HG03460 (cell line): ENCODE data around the gene NR1I2.

Experiments
- ATAC-seq: cut with Tn5 transposase; IDR thresholded peaks from one replicate; pipeline ENCODE4 v1.9.1; 2021; ENCODE audit not compliant: unreplicated experiment

The NR1I2 gene

DNA sequence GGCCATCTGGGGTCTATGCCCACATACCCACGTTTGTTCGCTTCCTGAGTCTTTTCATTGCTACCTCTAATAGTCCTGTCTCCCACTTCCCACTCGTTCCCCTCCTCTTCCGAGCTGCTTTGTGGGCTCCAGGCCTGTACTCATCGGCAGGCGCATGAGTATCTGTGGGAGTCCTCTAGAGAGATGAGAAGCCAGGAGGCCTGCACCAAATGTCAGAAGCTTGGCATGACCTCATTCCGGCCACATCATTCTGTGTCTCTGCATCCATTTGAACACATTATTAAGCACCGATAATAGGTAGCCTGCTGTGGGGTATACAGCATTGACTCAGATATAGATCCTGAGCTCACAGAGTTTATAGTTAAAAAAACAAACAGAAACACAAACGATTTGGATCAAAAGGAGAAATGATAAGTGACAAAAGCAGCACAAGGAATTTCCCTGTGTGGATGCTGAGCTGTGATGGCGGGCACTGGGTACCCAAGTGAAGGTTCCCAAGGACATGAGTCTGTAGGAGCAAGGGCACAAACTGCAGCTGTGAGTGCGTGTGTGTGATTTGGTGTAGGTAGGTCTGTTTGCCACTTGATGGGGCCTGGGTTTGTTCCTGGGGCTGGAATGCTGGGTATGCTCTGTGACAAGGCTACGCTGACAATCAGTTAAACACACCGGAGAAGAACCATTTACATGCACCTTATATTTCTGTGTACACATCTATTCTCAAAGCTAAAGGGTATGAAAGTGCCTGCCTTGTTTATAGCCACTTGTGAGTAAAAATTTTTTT lies 35.9 kb downstream of the NR1I2 start:
- ATAC-seq: no peak

DNA sequence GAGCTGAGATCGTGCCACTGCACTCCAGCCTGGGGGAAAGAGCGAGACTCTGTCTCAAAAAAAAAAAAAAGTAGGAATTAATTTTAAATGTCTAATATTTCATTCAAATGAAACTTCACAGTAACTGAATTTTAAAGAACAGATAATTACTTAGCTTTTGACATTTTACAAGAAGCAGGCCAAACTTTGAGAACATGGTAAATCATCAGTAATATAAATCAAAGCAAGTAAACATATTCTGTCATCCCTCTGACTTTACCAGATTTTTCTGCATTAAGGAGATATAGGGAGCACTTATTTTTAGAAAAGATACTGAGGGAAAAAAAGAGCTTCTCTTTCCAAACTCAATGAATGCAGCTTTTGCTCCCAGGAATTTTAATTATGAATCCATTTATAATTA lies 37.0 kb downstream of the NR1I2 start:
- no peak for ATAC-seq

DNA sequence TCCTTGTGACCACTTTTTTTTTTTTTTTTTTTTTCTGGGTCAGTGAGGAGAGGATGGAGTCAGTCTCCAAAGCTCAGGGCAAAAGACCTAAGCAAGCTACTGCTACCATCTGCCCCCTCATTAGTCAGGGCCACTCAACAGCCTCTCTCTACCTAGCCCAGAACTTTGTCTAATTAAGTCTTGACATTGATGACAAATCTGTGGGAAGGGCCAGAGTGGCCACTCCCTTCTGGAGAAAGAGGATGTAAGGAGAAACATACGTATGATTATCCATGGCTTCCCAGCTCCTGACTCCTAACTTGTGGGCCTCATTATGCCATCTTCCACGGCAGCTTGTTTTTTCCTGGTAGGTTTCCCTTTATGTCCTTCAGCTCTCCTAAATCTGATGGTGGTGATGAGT lies 37.9 kb downstream of the NR1I2 start:
- no peak for ATAC-seq

DNA sequence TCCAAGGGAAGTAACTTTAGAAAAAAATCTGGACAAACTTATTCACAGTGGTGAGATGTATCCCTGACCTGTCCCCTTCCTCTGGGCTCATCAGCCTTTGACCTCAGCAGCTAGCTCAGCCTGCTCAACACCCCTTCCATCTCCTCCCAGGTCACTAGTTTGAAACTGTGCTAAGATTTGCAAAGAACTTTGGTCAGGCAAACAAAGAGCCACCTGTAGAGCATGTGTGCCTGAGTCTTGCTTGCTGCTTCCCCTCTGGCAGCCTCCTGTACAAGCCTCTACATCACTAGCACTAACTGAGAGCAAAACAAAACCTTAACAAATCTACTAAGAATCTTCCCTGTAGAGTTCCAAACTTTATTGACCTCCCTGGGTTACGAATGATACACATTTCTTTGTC lies 43.9 kb downstream of the NR1I2 start:
- ATAC-seq: no peak

DNA sequence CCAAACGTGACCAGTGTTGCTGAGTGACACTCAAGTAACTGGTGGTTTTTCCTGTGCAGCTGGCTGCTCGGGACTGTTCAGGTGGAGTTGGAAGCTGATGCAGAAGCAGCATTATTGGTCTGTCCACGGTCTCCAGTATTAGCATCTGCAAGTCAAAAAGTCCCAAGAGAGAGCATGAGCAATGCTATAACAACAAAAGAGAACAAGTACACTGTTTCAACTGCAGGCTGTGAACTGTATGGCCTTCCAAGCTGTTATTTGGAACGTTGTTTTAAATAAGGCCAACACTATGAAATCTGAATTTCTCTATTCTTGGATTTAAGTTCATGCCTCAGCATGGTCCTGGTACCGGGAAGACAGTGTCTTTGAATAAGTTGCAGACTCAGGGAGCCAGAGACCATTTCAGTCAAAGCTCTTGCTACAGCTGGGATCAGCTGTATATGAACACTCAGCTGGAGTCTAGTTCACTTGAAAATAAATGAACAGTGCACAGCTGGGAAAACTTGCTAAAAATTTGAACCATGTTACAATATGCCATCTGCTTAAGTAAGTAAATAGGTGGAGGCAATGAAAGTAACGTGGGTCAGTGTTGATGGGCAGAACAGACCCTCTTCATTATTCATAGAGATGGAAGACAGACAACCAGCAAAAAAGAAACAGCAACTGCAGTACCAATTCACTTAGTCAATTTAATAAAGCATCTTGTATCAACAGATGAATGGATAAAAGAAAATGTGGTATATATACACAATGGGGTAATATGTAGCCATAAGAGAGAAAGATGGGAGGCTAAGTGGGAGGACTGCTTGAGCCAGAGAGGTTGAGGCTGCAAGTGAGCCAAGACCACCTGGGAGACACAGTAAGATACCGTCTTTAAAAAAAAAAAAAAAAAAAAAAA lies 45.1 kb downstream of the NR1I2 start:
- no peak for ATAC-seq

DNA sequence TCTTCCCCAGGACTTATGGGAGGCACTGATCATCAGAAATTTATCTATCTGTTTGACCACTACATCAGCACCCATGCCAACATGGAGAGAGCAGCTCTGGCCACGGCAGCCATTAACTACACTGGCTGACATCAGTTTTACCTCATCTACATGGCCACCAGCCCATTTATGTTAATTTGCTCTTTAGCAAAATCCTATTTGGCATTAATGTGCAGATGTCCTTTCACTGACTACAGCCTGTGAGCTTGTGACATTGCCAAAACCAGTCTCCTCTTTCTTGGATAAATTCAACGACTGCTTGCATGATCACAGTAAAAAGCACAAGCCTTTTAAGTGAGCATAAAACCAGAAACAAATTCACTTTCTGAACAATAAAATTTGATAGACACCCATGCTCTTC lies 47.5 kb downstream of the NR1I2 start:
- no peak for ATAC-seq

DNA sequence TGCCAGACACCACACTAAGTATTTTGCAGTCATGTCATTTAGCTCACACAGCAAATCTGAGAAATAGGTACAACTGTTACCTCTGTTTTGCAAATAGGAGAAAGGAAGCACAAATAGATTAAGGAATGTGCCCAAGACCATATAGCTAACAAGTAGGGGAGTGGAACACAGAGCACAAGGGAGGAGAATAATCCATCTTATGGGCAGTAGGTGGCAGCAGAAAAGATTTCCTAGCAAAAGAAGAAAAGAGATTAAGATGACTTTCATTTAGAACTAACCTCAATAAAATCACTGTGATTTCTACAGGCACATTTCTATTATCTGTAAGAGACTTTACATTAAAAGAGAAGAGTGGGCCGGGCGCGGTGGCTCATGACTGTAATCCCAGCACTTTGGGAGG lies 49.1 kb downstream of the NR1I2 start:
- no peak for ATAC-seq

DNA sequence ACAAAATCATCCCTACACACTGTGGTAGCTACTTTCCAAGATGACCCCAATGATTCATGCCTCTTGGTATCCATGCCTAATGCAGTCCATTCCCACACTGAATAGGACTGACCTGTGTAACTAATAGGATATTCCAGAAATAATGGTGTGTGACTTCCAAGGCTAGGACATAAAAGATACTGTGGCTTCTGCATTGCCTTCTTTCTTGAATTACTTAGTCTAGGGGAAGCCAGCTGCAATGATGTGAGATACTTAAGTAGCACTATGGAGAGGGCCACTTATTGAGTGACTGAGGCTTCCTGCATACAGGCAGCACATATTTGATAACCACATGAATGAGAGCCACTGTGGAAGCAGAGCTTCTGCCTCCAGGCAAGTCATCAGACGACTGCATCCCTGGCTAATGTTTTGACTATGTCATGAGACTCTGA lies 50.1 kb downstream of the NR1I2 start:
- no peak for ATAC-seq

DNA sequence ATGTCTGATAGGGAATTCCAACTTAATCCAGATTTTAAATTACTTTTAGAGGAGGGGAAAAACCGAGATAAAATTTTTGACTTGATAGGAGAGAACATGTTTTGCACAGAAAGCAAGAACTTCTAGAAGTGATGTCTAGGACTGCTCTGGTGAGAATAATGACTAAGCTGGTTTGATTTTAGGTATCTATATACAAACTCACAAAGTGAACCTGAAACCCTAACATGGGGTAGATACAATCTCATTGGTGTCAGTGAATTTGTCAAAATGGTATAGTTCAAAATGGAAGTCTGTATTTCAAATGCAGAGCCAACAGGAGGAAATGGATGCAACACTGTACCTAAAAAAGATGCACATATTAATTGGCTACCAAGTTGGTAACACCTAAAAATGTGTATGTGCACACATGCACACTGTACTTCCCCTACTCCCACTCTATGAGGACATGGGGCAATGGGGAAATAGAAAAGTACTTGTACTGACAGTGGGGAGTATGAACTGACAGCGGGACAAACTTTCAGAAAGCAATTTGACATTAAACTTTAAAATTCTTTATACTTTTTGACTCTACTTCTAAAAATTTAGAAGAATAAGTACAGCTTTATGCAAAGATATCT lies 53.0 kb downstream of the NR1I2 start:
- ATAC-seq: no peak

DNA sequence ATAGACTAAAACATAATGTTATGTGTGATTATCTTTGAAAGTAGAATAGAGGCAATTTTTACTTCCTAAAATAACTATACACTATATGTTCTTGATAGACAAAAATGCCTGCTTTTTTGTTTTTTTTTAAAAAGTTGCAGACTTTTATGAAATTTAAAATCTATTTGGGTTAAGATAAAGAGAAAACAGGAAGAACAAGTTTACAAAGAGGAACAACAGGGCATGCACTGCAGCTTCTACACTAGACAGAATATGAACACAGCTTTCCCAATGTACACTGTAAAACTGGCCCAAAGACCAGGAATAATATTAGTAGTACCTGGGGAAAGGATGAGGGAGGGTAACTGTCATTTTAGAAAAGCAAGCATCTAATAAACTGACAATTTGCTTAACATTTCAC lies 53.7 kb downstream of the NR1I2 start:
- ATAC-seq: no peak

DNA sequence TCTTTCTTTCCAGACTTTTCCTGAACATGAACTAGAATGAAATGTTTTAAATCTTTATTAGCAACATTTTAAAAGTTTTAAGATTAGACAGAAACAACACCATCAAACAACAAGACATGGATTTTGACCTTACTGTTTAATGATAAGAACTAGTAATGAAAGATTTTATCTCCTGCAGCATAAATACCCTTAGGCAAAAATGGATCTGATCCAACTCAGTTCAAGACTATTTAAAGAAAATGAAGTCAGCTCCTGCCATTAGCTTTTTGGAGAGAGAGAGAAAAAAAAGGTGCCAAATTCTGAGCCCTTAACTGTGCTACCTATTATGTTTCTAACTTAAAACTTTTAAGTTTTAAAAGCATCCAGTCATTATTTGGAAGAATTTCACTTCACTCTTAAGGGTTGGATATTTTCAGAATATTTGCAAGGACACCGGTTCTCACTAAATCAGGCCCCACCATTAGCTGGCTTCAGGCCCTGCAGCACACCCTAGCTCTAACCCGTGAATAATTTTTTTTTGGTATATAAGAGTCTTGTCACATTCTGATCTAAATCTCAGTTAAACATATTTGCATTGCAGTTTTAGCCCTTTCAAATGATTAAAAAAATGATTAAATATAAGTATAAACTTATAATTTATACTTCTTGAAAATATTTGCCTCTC lies 60.0 kb downstream of the NR1I2 start:
- ATAC-seq: no peak

DNA sequence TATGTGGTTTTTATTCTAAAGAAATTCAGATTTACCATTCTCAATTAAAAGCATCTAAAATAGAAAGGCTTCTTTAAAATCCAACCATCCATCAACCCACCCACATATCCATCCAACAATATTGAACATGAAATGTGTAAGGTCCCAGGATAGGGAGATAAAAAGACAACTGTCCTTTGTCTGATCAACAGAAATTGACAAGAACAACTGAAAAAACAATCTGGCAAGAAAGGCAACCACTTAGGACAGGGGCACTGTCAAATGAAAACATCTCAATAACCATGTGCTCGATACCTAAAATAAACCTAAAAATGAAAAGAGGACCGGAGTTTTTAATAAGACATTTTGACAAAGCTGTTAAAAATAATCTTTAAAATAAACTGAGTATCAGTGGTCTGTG lies 67.2 kb downstream of the NR1I2 start:
- no peak for ATAC-seq

DNA sequence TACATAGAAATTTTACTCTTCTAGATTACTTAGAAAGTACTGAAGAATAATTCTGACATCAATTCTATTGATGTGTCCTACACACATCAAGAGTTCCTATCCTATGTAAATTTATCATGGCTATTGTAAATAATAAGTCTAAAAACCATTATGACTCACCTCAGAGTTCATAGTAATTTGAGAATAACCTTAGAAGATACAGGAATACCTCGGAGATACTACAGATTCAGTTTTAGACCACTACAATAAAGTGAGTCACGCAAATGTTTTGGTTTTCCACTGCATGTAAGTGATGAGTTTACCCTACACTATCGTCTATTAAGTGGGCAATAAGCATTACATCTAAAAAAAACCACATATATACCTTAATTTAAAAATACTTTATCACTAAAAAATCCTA lies 74.8 kb downstream of the NR1I2 start:
- no peak for ATAC-seq

DNA sequence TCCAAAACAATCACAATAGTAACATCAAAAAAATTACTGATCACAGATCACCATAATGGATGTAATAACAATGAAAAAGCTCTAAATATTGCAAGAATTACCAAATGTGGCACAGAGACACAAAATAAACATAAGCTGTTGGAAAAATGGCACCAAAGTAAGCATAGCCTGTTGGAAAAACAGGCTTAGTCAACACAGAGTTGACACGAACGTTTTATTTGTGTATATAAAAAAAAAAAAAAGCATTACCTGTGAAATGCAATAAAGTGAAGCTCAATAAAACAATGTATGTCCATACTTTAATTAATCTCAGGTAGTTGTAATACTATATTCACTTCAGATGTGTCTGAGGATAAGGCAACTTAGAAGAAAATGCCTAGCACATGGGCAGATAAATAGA lies 77.1 kb downstream of the NR1I2 start:
- ATAC-seq: no peak

DNA sequence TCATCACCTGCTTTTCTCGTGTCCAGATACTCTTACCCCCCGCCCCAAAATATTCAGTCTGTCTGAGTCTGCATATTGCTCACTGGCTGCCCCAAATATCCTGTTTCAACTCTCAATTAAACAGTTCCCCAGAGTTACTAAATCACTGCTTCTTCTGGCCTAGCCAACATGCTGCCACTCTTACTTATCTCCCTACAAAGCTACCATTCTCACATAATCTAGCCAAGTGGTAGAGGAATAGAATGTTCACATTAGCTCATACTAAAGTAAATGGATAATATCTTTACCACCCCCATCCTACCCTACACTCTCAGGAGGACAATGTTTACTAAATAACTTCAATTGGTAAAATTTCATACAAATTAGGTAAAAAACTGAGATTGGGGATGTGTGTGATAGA lies 77.8 kb downstream of the NR1I2 start:
- no peak for ATAC-seq

DNA sequence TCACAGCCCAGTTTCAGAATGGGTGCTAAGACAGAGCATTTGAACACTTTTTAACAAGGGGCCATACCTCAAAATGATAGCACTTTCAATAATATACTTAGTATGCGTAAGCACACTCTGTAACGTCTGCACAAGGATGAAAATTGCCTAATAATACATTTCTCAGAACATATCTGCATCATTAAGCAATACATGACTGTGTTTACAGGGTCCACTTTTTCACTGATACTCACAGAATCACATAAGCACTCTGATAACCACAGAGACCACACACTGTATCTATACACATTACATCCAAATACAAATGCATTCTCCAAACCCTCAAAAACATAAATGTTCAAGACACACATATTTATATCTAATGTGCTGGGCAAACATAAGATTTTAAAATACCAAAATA lies 79.8 kb downstream of the NR1I2 start:
- no peak for ATAC-seq

DNA sequence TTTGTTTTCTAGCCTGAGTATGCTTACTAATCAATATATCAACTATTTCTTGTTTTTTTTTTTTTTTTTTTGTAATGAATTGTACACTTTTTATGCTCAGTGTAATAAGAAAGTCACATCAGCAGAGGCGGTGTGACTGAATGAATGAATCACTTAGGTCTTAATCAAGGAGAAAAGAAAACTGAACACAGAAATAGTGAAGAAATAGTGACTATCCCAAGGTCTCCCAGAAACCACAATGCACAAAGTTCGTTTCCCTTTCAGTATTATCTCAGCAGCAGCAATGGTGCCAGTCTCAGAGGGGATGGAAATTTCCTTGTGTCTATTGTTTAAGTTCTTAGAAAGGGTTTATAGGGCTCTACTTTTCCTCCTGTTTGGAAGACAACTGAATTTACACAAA lies 80.7 kb downstream of the NR1I2 start:
- ATAC-seq: no peak

DNA sequence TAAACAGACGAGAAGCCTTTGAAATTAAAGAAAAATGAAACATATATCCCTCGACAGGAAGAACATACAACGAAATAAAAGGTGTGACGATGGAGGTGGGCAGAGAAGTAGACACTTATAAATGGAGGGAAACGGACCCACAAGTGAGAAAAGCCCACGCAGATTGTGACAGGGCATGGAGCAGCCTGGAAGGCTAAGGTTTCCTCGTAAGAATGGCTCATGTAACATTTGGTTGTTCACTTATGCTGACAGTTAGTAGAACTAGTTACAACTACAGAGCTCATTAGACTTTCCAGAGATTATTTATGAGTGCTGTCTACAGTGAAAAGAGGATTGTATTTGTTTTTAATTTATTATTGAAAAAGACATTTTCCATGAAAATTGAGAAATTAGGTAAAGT lies 82.6 kb downstream of the NR1I2 start:
- ATAC-seq: no peak
